Astrocyte (in vitro differentiated cells and primary cell): ENCODE measurements around the gene GMPPA. TPM values are rescaled to one million over a fixed set of nuclear protein-coding genes. Genes with fewer than 3 reads are reported as not detected.

Experiments used
- DNase-seq: peaks from one replicate; pipeline ENCODE4 v3.0.0-alpha.2; 2010; ENCODE audit warnings: low read depth
- FAIRE-seq: peaks from 2 replicates; lab custom pipeline; 2011; peaks lifted over from hg19 to GRCh38; lab: Jason Lieb, UNC
- H2AFZ ChIP-seq: 2 replicates; pipeline ENCODE4 v1.6.0; 2012; ENCODE audit warnings: low read depth, low read length, inconsistent platforms
- H3K27ac ChIP-seq: 2 replicates; pipeline ENCODE4 v1.5.1; 2011; ENCODE audit warnings: low read depth, low read length, inconsistent platforms
- H3K27me3 ChIP-seq: 2 replicates; pipeline ENCODE4 v1.6.0; 2011; ENCODE audit warnings: low read length, inconsistent platforms; ENCODE audit not compliant: insufficient read depth
- H3K36me3 ChIP-seq: 2 replicates; pipeline ENCODE4 v1.5.1; 2011; ENCODE audit warnings: low read length, inconsistent platforms; ENCODE audit not compliant: insufficient read depth
- H3K4me1 ChIP-seq: 2 replicates; pipeline ENCODE4 v1.5.1; 2011; ENCODE audit warnings: low read length, inconsistent platforms; ENCODE audit not compliant: insufficient read depth
- H3K4me2 ChIP-seq: 2 replicates; pipeline ENCODE4 v1.6.0; 2012; ENCODE audit warnings: low read length, inconsistent platforms
- H3K4me3 ChIP-seq: 2 replicates; pipeline ENCODE4 v1.5.1; 2011; ENCODE audit warnings: low read depth, mild to moderate bottlenecking, low read length, inconsistent platforms; ENCODE audit not compliant: insufficient read depth
- H3K79me2 ChIP-seq: 2 replicates; pipeline ENCODE4 v1.6.0; 2012; ENCODE audit warnings: mild to moderate bottlenecking, low read length, inconsistent platforms; ENCODE audit not compliant: insufficient read depth
- H3K9ac ChIP-seq: 2 replicates; pipeline ENCODE4 v1.6.0; 2012; ENCODE audit warnings: mild to moderate bottlenecking, low read length, inconsistent platforms
- H3K9me3 ChIP-seq: 2 replicates; pipeline ENCODE4 v1.5.1; 2012; ENCODE audit warnings: low read depth, mild to moderate bottlenecking, low read length, inconsistent platforms; ENCODE audit not compliant: insufficient read depth
- H4K20me1 ChIP-seq: 2 replicates; pipeline ENCODE4 v1.6.0; 2012; ENCODE audit warnings: low read length, inconsistent platforms; ENCODE audit not compliant: insufficient read depth
- H3K27ac Mint-ChIP-seq: one replicate; pipeline ENCODE4 v1.8.0; 2021; ENCODE audit warnings: mild to moderate bottlenecking, mixed read lengths; ENCODE audit not compliant: unreplicated experiment
- H3K27me3 Mint-ChIP-seq: one replicate; pipeline ENCODE4 v1.8.0; 2021; ENCODE audit warnings: low read depth, mixed read lengths; ENCODE audit not compliant: unreplicated experiment
- H3K36me3 Mint-ChIP-seq: one replicate; pipeline ENCODE4 v1.8.0; 2021; ENCODE audit warnings: low read depth, mixed read lengths; ENCODE audit not compliant: unreplicated experiment
- H3K4me1 Mint-ChIP-seq: one replicate; pipeline ENCODE4 v1.8.0; 2021; ENCODE audit warnings: low read depth, mixed read lengths; ENCODE audit not compliant: unreplicated experiment
- H3K4me3 Mint-ChIP-seq: one replicate; pipeline ENCODE4 v1.8.0; 2021; ENCODE audit warnings: mild to moderate bottlenecking, moderate library complexity, mixed read lengths; ENCODE audit not compliant: unreplicated experiment
- H3K9me3 Mint-ChIP-seq: one replicate; pipeline ENCODE4 v1.8.0; 2021; ENCODE audit warnings: mild to moderate bottlenecking, mixed read lengths; ENCODE audit not compliant: unreplicated experiment
- CTCF ChIP-seq: IDR thresholded peaks from 2 replicates; pipeline ENCODE4 v1.5.1; 2011; ENCODE audit warnings: low read depth, mild to moderate bottlenecking, inconsistent platforms, low read length, moderate library complexity; ENCODE audit not compliant: insufficient read depth
- EZH2 ChIP-seq: IDR thresholded peaks from 2 replicates; pipeline ENCODE4 v1.6.1; 2012; ENCODE audit warnings: mild to moderate bottlenecking, low read length, inconsistent platforms; ENCODE audit not compliant: insufficient read depth
- total RNA-seq: library from RNA; stranded (reverse); gene quantifications from 2 replicates; pipeline ENCODE4 v1.2.1, GENCODE V29; 2021

Gene GMPPA
- total RNA-seq, 1 donor from 2014 or later = 49.5 TPM

GRCh38 chr2:219514836-219515235 is 16.1 kb downstream of the GMPPA start:
- Histone ChIP-seq H3K9ac (no peak overlapping the region), H3K27ac (no peak overlapping the region), H3K79me2 (no peaks in the 10 kb centered on the region), H3K4me2 (no peak overlapping the region), H3K4me1 (peaks cover 11% of the 10 kb centered on the region), H3K36me3 (no peaks in the 10 kb centered on the region), H3K9me3 (no peaks in the 10 kb centered on the region), H3K27me3 (peaks cover 34% of the 10 kb centered on the region), H3K4me3 (no peak overlapping the region), H4K20me1 (no peaks in the 10 kb centered on the region), H2AFZ (no peak overlapping the region)
- TF ChIP-seq CTCF (no peak), EZH2 (no peak)
- Mint-ChIP-seq H3K9me3 (no peaks in the 10 kb centered on the region), H3K27me3 (peaks cover 47% of the 10 kb centered on the region), H3K4me3 (no peak overlapping the region), H3K4me1 (peaks cover 27% of the 10 kb centered on the region), H3K27ac (no peak overlapping the region), H3K36me3 (no peaks in the 10 kb centered on the region)
- no peak for FAIRE-seq
- no peak for DNase-seq

- Histone ChIP-seq H3K36me3 (no peaks in the 10 kb centered on the region), H3K9ac (no peak overlapping the region), H3K27me3 (peaks cover 31% of the 10 kb centered on the region), H3K4me2 (no peak overlapping the region), H3K79me2 (no peaks in the 10 kb centered on the region), H3K9me3 (no peaks in the 10 kb centered on the region), H4K20me1 (no peaks in the 10 kb centered on the region), H3K27ac (no peak overlapping the region), H2AFZ (no peak overlapping the region), H3K4me1 (peaks cover 11% of the 10 kb centered on the region), H3K4me3 (no peak overlapping the region)
- peaks cover 29% of the 10 kb centered on the region for H3K4me1 Mint-ChIP-seq
- H3K4me3 Mint-ChIP-seq = no peak overlapping the region
- DNase-seq (no peak), FAIRE-seq (no peak)
- TF ChIP-seq CTCF = no peak
- H3K9me3 Mint-ChIP-seq = no peaks in the 10 kb centered on the region
- H3K27ac Mint-ChIP-seq = no peak overlapping the region
- peaks cover 45% of the 10 kb centered on the region for H3K27me3 Mint-ChIP-seq
- H3K36me3 Mint-ChIP-seq = no peaks in the 10 kb centered on the region
Observed at GRCh38 chr2:219515874-219516629, 17.4 kb downstream of the GMPPA start.

- H3K27me3 Mint-ChIP-seq = peaks cover 45% of the 10 kb centered on the region
Observed at GRCh38 chr2:219516888-219517287, 18.2 kb downstream of the GMPPA start.

More at GRCh38 chr2:219516888-219517287, 18.2 kb downstream of the GMPPA start:
- H3K36me3 Mint-ChIP-seq = no peaks in the 10 kb centered on the region
- Histone ChIP-seq H3K4me2 (no peak overlapping the region), H3K79me2 (no peaks in the 10 kb centered on the region), H3K36me3 (no peaks in the 10 kb centered on the region), H3K27ac (no peak overlapping the region), H3K4me1 (peaks cover 19% of the 10 kb centered on the region), H2AFZ (no peak overlapping the region), H3K4me3 (no peak overlapping the region), H3K27me3 (peaks cover 30% of the 10 kb centered on the region), H3K9ac (no peak overlapping the region), H4K20me1 (no peaks in the 10 kb centered on the region), H3K9me3 (no peaks in the 10 kb centered on the region)
- H3K27ac Mint-ChIP-seq = no peak overlapping the region
- TF ChIP-seq CTCF (no peak), EZH2 (no peak)
- DNase-seq (no peak), FAIRE-seq (no peak)
- no peaks in the 10 kb centered on the region for H3K9me3 Mint-ChIP-seq
- H3K4me1 Mint-ChIP-seq = peaks cover 37% of the 10 kb centered on the region
- H3K4me3 Mint-ChIP-seq = no peak overlapping the region
